Parathyroid adenoma (tissue), 2 donors: ENCODE data around the gene RNF126.
"Not testable (repeated sequence)": the region's sequence is repeated elsewhere in the genome, so short reads cannot be mapped to it uniquely, and the experiment has no call there.

Experiments used
- H2AFZ ChIP-seq: fragments of 300-600 bp; sonication (generic); one replicate; pipeline ENCODE4 v1.7.0; 2017; ENCODE audit warnings: antibody characterized with exemption, mild to moderate bottlenecking
- H3K27ac ChIP-seq: fragments of 300-600 bp; sonication (generic); one replicate; pipeline ENCODE4 v1.7.0; 2017
- H3K27me3 ChIP-seq: fragments of 300-600 bp; sonication (generic); one replicate; pipeline ENCODE4 v1.7.0; 2017; ENCODE audit warnings: low read length; ENCODE audit not compliant: control insufficient read depth, insufficient read depth
- H3K36me3 ChIP-seq: fragments of 300-600 bp; sonication (generic); one replicate; pipeline ENCODE4 v1.7.0; 2017; ENCODE audit warnings: low read length; ENCODE audit not compliant: control insufficient read depth, insufficient read depth
- H3K4me1 ChIP-seq: fragments of 300-600 bp; sonication (generic); one replicate; pipeline ENCODE4 v1.7.0; 2017; ENCODE audit warnings: control low read depth
- H3K4me2 ChIP-seq: fragments of 300-600 bp; sonication (generic); one replicate; pipeline ENCODE4 v1.7.0; 2017; ENCODE audit warnings: low read length
- H3K4me3 ChIP-seq: fragments of 300-600 bp; sonication (generic); one replicate; pipeline ENCODE4 v1.7.0; 2017; ENCODE audit warnings: low read depth, low read length
- H3K79me2 ChIP-seq: fragments of 300-600 bp; sonication (generic); one replicate; pipeline ENCODE4 v1.7.0; 2017; ENCODE audit warnings: control low read depth
- H3K9ac ChIP-seq: fragments of 300-600 bp; sonication (generic); one replicate; pipeline ENCODE4 v1.7.0; 2017; ENCODE audit warnings: mild to moderate bottlenecking
- H3K9me3 ChIP-seq: fragments of 300-600 bp; sonication (generic); one replicate; pipeline ENCODE4 v1.7.0; 2017; ENCODE audit warnings: low read length; ENCODE audit not compliant: control insufficient read depth
- TF ChIP-seq, protein P1 (sequence below): fragments of 300-600 bp; sonication (generic); IDR thresholded peaks from one replicate; pipeline ENCODE4 v1.7.0; 2017; ENCODE audit warnings: antibody characterized with exemption, mild to moderate bottlenecking
- donor health status: primary hyperparathyroidism.

RNF126 gene

GRCh38 chr19:608155-609003, 54.6 kb downstream of the RNF126 start:
- Histone ChIP-seq H2AFZ (no peak overlapping the region), H3K36me3 (no peaks in the 10 kb centered on the region), H3K4me1 (no peaks in the 10 kb centered on the region), H3K27me3 (no peaks in the 10 kb centered on the region), H3K4me2 (no peak overlapping the region), H3K4me3 (no peak overlapping the region), H3K27ac (no peak overlapping the region), H3K79me2 (no peaks in the 10 kb centered on the region), H3K9me3 (no peaks in the 10 kb centered on the region), H3K9ac (no peak overlapping the region)
- TF ChIP-seq, protein P1, sequence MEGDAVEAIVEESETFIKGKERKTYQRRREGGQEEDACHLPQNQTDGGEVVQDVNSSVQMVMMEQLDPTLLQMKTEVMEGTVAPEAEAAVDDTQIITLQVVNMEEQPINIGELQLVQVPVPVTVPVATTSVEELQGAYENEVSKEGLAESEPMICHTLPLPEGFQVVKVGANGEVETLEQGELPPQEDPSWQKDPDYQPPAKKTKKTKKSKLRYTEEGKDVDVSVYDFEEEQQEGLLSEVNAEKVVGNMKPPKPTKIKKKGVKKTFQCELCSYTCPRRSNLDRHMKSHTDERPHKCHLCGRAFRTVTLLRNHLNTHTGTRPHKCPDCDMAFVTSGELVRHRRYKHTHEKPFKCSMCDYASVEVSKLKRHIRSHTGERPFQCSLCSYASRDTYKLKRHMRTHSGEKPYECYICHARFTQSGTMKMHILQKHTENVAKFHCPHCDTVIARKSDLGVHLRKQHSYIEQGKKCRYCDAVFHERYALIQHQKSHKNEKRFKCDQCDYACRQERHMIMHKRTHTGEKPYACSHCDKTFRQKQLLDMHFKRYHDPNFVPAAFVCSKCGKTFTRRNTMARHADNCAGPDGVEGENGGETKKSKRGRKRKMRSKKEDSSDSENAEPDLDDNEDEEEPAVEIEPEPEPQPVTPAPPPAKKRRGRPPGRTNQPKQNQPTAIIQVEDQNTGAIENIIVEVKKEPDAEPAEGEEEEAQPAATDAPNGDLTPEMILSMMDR = no peak

DNA sequence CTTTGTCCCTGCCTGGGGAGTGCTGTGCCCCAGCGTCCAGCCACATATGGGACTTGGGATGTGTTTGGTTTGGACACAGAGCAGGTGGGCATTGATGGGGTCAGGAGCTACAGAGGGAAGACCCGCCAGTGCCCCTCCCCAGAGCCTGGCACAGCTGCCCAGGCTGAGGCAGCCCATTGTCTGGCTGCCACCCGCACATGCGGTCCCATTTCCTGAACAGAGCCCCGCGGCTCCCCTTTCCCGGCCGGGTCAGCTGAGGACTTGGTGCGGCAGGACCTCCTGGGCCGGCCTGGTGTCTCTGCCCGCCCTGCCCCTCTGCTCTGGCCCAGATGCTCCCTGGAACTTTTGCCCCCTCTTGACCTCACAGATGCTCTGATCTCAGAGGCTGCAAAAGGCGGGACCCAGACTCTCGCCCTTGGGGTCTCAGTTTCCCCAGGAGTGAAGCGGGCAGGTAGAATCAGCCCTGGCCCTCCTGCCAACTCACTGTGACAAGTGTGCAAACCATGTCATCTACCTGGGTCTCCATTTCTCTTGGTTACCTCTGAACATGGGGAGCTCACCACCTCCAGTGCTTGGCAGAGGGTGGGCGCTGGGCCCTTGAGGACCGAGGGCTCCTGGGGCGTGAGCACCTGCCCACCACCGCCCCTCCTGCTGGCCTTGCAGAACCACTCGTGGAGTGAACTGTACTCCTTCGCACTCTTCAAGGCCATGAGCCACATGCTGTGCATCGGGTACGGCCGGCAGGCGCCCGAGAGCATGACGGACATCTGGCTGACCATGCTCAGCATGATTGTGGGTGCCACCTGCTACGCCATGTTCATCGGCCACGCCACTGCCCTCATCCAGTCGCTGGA, 55.5 kb downstream of the RNF126 start:
- no peak overlapping the region for H2AFZ ChIP-seq
- no peaks in the 10 kb centered on the region for H3K36me3 ChIP-seq
- TF ChIP-seq, protein P1 = no peak
- no peak overlapping the region for H3K27ac ChIP-seq
- no peaks in the 10 kb centered on the region for H3K27me3 ChIP-seq
- no peak overlapping the region for H3K4me2 ChIP-seq
- H3K4me1 ChIP-seq = no peaks in the 10 kb centered on the region
- H3K9ac ChIP-seq = no peak overlapping the region
- no peaks in the 10 kb centered on the region for H3K79me2 ChIP-seq
- no peaks in the 10 kb centered on the region for H3K9me3 ChIP-seq
- no peak overlapping the region for H3K4me3 ChIP-seq

DNA sequence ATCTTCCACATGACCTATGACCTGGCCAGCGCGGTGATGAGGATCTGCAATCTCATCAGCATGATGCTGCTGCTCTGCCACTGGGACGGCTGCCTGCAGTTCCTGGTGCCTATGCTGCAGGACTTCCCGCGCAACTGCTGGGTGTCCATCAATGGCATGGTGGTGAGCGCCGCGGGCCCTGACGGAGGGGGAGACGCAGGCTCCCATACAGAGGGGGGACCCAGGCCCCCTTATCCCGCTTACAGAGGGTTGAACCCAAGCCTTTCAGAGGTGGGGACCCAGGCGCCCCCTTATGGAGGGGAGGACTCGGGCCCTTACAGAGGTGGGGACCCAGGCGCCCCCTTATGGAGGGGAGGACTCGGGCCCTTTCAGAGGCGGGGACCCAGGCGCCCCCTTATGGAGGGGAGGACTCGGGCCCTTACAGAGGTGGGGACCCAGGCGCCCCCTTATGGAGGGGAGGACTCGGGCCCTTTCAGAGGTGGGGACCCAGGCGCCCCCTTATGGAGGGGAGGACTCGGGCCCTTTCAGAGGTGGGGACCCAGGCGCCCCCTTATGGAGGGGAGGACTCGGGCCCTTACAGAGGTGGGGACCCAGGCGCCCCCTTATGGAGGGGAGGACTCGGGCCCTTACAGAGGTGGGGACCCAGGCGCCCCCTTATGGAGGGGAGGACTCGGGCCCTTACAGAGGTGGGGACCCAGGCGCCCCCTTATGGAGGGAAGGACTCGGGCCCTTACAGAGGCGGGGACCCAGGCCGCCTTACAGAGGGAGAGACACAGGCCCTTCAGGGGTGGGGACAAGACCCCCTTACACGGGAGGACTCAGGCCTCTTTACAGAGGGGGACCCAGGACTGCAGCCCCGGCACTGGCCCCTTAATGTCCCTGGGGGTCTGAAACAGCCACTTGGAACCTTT, 57.7 kb downstream of the RNF126 start:
- H3K4me2 ChIP-seq, H2AFZ ChIP-seq, H3K4me3 ChIP-seq, H3K9ac ChIP-seq, H3K79me2 ChIP-seq, H3K9me3 ChIP-seq, H3K27me3 ChIP-seq, H3K27ac ChIP-seq, H3K36me3 ChIP-seq, H3K4me1 ChIP-seq: not testable (repeated sequence)

- no peak overlapping the region for H3K9ac ChIP-seq
- H3K9me3 ChIP-seq = no peaks in the 10 kb centered on the region
- no peak overlapping the region for H3K4me3 ChIP-seq
- TF ChIP-seq, protein P1 = no peak
- H3K27me3 ChIP-seq = no peaks in the 10 kb centered on the region
- H3K79me2 ChIP-seq = no peaks in the 10 kb centered on the region
- no peak overlapping the region for H2AFZ ChIP-seq
- H3K4me1 ChIP-seq = no peaks in the 10 kb centered on the region
- H3K4me2 ChIP-seq = no peak overlapping the region
- no peak overlapping the region for H3K27ac ChIP-seq
- H3K36me3 ChIP-seq = no peaks in the 10 kb centered on the region
Measured at GRCh38 chr19:604355-604754, 58.7 kb downstream of the RNF126 start.

- H3K36me3 ChIP-seq, H3K27me3 ChIP-seq, H3K9ac ChIP-seq, H3K9me3 ChIP-seq, H3K4me3 ChIP-seq, H3K4me1 ChIP-seq, H3K4me2 ChIP-seq, H2AFZ ChIP-seq, H3K79me2 ChIP-seq, H3K27ac ChIP-seq: not testable (repeated sequence)
Measured at GRCh38 chr19:603779-604178, 59.2 kb downstream of the RNF126 start.

DNA sequence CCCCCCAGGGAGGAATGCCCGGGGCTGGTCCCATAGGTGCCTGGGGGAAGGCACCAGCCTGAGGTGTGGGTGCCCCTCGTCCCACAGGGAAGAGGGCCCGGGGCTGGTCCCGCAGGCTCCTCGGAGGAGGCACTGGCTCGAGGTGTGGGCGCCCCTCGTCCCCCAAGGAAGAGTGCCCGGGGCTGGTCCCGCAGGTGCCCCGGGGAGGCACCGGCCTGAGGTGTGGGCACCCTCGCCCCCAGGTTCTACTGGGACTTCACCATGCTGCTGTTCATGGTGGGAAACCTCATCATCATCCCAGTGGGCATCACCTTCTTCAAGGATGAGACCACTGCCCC, 59.7 kb downstream of the RNF126 start:
- not testable (repeated sequence) for H3K27me3 ChIP-seq, H3K79me2 ChIP-seq, H3K4me2 ChIP-seq, H3K9ac ChIP-seq, H3K27ac ChIP-seq, H3K4me3 ChIP-seq, H2AFZ ChIP-seq, H3K4me1 ChIP-seq, H3K9me3 ChIP-seq, H3K36me3 ChIP-seq
